RPMI8226 (cell line): ENCODE measurements around the gene MYLK.
A peak's percentile ranks its signal among the peaks of the same experiment; 100 is the strongest.

ENCODE experiments used
- DNase-seq: peaks from one replicate; pipeline ENCODE4 v3.0.0-alpha.2; 2015

Gene MYLK

DNA sequence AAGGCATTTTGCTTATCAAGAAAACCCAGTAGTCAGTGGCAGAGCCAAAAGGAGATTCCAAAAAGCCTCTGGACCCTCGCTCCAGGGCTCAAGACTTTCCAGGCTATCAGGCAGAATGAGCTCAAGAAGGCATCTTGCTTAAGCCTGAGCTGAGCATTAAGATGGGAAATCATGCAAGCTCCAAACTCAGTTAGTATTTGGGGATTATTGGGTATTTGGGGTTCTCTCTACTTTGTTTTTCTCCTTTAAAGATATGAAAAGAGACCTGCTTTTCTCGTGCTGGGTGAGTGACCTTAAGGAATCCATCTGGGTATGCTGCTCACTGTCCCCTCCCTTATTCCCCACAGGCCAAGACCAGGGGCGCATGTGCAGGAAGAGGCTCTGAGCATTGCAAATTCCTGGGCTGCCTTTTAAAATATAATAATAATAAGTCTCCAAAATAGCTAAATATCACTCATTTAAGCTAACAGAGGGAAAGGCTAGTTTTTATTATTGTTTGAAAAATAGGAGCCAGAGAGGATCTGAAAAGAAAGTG is 223.9 kb downstream of the MYLK start:
- no peak for DNase-seq

DNA sequence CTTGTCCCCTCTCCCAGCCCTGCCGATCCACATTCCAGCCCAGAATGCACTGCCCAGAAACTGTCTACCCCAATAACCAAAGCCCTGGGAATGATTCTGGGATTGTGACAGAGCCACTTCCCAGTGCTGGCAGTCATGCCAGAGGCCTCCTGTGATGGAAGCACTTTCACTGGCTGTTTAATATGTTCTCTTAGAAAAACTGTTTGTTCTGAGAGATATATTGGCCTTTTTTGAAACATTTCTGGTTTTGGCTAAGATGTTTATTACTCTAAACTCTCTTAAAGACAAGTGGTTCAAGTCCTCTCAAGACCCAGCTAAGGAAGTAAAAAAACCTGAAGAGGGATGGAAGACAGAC is 225.3 kb downstream of the MYLK start:
- no peak for DNase-seq

DNA sequence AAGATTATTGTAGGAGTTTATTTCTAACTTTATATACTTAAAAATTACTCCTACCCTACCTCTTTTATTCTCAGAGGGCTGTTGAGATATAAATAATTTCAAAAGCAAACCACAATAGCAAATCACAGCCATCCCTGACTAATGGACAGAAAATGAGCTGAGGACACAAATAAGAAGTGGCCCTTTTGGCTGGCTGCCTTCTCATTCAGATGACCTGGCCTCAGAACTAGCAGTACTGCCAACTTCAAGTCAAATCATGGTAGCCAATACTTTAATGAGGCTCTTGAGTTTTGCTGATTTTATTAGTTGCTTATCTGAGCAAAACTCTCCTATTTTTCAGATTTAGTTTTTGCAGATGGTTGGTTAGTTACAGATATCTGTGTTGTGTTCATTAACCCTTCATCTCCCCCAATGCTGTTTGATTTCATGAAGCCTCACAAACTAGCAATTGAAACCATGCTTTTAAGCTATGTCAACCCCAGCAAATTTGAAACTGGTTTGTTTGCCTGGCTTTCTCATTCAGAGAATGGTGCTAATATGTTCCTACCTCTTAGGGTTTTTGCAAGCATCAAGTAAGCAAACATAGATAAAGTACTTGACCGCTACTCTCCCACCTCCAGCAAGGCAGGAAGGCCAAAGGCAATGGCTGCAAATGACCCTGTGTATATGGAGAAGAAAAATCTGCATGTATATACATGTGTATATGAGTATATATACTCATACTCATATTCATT is 225.8 kb downstream of the MYLK start:
- DNase-seq, result no peak

DNA sequence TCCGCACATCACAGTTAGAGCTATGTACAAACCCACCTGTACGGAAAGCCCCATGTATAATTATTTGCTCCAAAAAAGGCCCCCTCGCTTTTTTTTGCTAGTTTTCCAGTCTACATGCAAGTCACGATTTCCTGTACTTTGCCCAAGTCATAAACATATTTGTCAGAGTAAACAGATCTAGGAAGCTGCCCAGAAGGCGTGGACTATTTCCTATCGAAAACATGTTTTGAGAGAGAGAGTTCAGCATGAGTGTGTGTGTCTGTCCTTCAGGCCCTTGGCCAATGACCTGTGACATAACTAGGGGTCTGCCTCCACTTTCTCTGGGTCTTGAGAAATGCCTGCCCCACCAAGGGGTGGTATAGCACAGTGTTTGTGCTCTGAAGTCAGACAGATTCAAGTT is 226.6 kb downstream of the MYLK start:
- no peak for DNase-seq

DNA sequence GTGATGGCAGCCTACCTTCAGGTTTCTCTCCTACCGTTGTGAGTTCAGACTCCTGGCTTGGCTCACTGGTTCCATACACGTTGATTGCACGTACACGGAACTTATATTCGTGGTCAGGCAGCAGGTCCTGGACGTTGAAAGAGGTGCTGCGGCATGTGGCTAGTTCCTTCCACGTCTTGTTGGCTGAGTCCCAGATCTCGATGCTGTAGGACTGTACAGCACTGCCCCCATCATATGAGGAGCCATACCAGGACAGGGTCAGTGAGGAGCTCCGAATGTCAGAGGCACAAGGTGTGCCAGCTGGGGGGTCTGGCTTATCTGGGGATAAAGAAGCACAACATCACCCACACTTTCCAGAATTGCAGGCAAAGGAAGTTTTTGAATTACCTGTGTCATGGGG is 227.0 kb downstream of the MYLK start:
- no peak for DNase-seq

DNA sequence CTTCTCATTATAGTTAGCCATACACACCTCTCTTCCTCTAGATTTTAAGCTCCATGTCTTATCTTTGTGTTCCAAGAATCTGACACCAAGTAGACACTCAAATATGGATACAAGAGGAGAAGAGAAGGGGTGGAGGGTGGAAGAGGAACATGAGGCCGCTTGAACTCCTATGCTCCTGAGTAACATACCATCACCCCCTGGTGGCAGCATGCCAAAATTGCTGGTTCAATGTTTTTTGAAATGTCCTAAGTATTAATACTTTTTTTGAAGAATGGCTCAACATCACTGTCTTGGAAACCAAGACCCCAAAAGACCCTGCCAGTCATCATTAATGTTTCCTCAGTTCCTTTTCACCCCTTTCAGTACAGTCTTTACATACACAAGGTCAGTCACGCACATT is 227.4 kb downstream of the MYLK start:
- peak; percentile 29 for DNase-seq

DNA sequence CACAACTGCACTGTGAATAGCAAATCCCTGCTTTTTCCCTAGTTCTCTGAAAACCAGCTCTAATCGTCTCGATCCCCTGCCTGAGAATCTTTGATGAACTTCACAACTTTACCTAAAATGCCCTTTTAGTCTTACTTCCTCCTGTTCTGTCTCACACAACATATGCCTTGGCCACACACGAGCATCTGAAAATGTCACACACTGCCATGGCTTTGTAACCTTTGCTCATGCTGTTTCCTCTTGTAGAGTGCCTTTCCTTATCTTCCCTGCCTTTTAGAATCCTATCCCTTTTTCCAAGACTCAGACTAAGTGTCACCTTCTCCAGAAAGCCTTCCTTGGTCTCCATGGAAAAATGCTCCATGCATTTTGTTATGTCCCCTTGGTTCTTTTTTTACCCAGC is 227.9 kb downstream of the MYLK start:
- no peak for DNase-seq

DNA sequence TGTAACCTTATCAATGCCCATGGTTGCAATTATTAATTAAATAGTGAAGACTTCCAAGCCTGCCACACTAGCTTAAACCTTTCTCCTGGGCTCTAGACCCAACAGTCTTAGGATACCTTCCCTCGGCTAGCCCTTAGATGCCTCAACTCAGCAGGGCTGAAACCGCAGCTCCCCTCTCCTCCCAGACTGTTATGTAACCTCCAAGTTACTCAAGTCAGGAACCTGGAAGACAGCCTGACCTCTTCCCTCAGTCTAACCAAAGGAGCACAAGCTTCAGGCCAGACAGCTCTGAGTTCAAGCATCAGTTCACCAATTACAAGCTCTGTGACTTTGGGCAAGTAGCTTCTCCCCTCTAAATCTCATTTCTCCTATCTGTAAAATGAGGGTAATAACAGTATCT is 228.7 kb downstream of the MYLK start:
- DNase-seq, result no peak

DNA sequence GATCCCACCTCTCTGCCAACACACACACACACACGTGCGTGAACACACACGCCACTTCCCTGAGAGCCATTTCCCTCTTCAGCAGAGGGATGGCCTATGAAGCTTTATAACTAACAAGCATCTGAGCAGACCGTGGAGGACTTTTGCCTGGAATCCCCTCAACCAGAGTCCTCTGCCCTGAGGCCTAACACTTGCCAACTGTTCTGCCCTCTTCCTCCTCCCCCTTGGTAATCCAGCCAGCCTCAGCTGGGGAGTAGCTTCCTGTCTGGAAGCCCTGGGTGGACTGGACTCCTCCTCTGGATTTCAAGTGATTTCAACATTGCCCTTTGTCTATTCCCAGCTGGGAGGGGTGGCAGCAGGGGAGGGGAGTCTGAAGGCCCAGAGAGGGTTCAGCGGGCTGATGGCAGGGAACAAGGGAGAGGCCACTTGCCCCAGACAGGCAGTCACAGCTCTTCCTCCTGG is 230.9 kb downstream of the MYLK start:
- no peak for DNase-seq

DNA sequence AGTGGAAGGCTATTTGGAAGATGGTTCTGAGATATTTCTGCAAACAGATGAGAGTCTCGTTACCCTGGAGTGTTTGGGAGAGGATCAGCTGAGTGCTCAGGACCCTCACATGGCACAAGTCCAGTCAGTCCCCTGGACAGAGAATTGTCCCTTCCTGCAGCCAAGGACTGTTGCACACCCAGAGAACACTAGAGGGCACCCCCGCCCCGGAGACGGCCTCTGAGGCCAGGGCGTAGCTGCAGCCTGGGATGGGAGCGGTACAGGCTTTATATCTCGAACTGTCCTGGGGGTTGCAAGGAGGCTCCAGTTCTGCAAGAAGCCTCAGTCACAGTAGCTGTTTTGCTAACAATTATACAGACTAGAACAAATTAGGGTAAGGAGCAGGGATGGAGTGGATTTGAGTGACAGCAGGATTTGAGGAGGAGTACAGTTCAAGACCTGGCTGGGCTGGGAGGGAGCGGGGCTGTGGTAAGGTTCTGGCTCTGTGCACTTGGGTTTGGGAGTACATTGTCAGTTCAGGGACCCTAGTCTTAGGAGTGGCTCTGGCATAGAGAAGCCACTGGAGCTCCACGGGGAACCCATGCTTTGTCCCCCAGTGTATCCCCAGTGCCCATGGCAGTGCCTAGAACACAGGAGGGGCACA is 231.7 kb downstream of the MYLK start:
- peak; percentile 64 for DNase-seq

DNA sequence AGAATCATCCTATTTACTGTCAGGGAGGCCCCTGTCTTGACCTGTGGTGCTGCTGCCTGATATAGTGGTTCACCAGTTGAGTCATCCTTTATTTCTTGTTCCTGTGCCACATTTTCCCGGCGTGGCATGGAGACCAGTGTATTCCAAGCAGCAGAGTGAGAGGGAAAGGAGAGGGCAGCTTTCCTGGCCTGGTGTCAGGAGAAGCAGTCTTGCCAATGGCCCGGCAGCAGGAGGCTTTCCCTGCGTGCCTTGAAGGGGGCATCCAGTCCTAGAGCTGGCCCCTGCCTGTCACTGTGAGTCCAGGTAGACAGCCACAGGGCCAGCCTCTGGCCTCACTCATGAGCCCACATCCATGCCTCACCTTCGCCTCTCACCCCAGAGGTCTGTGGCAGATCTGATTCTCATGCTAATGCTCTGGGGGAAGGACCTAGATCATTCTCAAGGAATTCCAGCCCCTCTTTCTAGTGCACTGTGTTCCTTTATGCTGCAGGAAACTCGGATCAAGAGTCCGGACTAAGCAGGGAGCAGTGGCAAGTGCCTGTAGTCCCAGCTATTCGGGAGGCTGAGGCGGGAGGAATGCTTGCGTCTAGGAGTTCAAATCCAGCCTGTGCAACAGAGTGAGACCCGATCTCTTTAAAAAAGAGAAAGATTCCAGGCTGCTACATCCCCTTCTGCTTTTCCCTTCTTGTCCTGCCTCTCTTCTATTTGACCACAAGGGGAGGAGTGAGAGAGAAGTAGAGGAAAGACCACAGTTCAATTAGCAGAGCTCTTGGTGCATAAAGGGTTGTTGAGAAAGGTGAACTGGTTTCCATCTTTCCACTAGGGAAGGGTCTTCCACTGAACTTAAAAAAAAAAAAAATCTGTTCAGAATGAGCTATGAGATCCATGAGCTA is 232.4 kb downstream of the MYLK start:
- DNase-seq, result no peak

DNA sequence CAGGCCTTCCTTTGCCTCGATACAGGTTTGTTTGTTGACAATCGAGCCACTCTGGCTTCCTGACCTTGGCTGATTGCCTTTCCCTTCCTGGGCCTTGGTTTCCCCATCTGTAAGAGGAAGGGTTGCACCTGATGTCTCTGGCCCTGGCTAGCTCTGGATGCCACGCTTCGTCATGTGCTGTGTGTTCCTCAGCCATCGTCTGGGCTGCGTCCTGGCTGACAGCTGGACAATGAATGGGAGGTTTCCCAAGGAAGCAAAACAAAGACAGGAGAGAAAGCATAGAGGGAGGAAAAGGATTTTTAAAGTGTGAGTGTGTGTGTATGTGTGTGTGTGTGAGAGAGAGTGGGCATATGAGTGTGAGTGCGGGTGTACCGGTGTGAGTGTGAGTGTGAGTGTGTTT is 234.0 kb downstream of the MYLK start:
- no peak for DNase-seq

DNA sequence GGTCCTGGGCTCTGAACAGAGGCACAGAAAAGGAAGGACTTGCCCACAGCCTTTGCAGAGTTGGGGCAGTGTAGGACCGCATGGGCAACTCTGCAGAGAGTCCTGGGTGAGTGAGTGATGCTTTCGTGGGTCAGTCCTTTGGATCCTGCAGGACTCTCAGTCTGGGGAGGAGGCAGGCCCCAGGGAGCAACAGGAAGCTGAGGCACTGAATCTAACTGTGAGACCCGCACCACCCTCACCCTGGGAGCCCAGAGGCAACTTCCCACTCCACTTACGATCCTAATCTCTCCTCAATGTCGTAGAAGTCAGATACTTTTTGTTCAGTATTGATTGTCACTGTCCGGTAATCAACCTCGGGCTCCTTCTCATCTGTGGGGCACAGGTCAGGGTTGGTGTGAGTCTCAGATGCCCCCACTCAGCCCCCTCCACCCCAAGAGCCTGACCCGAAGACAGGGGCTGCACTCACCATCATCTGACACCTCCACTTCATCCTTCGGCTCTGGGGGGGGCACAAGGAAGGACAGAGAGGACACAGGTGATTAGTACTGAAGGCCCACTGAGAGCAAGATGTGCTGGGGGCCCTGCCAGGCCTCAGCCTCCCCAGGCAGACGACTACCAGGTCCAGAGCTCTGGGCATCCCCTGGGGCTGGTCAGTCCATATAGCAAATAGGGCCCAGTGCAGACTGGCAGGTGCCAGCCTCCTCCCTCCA is 235.3 kb downstream of the MYLK start:
- no peak for DNase-seq

DNA sequence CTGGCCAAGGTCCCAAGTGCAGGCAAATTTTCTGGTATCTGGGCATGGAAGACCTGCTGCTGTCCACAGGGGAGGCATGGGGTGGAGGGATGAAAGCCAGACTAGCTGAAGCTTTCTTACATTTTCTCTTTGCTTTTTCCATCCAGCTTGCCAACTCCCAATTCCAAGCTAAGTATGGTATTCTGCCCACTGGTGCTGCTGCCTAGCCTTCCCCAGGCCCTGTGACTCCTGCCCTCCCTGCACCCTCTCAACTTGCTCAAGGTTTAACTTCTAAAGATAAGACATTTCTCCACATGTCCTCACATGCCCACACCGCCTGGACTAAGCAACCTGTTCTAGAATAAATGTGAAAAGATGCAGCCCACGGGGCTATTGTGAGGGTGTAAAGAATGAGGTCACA is 239.8 kb downstream of the MYLK start:
- DNase-seq, result no peak

DNA sequence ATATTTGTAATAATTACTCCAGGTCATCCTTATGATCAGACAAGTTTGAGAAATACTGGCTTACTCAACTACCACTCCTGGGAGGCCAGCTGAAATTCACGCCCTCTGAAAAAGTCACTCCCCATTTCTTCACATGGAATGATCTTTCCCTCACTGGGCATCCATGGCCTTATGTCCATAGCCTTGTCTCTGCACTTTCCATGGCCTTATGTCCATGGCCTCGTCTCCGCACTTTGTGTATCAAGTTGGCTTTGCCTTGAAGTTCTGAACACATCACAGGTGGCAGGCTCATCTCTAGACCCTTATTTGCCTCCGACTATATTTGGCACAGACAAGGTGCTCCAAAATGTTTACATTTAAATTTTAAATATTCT is 241.2 kb downstream of the MYLK start:
- no peak for DNase-seq

DNA sequence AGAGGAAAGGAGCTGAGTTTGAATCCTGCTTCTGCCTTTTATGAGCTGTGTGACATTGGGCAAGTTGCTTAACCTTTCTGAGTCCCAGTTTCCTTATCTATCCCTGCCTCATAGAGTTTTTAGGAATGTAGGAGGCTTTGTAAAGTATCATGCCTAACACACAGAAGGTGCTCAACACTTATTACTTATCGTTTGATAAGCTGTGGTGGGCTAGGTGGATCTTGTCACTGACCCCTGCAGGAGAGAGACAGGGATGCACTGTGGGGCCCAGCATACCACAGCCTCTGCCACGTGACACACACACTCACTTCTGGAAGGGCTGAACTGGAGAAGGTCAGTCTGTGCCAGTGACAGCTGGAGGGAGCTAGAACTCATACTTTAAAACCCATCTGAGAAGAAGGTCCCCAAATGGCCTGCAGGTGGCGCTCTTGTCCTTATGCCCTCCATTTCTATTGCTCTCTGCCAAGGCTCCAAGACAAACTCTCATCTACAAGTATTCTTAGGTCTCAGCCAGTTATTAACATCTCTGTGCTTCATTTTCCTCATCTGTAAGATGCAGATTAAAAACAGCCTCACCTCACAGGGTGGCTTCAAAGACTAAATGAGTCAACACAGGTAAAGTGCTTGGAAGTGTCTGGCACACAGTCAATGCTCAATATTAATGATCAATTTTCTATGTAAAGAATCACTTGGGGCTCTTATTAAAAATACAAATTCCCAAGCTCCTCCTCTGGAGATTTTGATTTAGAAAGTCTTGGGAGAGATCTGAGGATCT is 241.8 kb downstream of the MYLK start:
- peak; percentile 88 for DNase-seq

DNA sequence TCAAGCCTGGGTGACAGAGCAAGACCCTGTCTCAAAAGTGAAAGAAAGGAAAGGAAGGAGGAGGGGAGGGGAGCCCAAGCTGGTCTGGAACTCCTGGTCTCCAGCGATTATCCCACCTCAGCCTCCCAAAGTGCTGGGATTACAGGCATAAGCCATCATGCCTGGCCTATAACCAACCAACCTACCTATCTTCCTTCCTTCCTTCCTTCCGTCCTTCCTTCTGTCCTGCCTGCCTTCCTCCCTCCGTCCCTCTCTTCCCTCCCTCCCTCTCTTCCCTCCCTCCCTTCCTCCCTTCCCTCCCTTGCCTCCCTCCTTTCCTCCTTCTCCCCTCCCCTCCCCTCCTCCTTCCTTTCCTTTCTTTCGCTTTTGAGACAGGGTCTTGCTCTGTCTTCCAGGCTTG is 242.6 kb downstream of the MYLK start:
- no peak for DNase-seq

DNA sequence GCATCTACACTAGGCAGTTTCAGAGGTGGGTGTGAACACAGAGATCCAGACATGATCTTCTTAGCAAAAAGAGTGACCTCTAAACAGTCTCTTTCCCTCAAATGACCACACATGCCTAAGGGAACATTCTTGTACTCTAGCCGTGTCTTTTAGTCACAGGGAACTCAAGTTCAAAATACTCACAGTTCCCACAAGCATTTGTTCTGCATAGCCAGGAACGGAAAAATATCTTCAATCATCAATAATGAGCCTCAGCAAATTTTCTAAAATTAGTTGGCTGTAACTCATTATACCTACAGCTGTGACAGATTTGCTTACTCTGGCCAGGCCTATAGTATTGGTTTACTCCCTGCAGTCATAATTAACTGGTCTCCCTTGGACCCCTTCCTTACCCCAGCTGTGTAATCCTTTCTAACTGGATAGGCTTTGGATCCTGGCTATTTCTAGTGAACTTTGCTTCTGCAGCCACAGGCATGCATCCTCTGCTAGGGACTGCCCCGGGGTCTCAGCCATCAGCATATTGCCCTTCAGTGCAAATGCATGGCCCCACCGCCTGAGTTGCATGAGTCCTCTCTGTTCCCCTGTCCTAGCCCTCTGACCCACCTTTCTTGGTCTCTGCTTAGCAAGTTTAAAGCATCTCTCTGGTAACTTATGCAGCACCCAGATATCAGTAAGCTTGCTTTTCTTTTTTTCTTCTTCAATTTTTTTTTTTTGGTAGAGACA is 243.2 kb downstream of the MYLK start:
- no peak for DNase-seq

DNA sequence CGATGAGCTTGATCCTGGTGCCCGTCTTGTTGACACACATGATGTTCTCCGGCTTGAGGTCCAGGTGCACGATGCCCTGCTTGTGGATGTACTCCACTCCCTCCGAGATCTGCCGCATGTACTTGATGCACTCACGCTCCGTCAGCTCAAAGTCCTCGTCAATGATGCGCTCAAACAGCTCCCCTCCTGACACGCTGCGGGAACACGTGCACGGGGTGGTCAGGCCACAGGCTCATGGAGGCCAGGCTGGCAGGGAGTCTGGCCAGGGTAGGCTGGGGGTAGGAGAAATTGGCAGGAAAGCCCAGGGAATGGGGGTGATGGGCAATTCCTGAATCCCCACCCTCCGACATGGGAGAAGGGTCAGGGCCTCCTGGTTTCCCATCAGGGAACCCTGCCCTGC is 243.8 kb downstream of the MYLK start:
- no peak for DNase-seq

DNA sequence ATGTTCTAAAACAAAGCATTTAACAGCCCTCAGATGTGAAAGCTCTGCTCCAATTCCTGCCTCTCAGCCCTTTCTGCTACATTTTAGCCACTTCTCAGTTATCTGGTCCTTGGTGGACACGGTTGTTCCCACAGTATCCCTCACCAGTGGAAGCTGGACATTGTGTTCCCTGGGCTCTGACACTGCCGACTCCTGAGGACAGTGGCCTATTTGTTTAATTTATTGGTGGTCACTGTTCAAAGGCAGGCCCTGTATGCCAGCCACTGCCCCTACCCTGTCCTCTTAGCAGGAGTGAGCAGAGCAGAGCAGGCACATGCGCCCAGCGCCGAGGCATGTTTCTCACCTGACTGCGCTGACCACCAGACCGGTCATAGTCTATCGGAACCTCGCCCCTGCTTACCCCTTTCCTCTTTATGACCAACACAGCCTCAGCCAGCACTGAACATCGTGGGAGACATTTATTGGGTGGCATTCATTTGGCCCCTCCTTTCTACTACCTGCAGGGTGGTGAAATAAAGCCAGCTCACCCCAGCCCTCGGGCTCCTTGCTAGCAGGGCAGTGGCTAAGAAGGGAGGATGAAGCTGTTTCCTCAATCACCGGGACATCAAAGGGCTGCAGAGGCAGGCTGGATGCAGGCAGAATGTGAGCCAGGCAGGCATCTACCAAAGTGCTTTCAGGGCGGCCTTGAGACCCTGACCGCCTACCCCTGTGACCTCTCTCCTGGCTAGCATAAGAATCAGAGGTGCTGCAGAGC is 245.0 kb downstream of the MYLK start:
- DNase-seq, result no peak

DNA sequence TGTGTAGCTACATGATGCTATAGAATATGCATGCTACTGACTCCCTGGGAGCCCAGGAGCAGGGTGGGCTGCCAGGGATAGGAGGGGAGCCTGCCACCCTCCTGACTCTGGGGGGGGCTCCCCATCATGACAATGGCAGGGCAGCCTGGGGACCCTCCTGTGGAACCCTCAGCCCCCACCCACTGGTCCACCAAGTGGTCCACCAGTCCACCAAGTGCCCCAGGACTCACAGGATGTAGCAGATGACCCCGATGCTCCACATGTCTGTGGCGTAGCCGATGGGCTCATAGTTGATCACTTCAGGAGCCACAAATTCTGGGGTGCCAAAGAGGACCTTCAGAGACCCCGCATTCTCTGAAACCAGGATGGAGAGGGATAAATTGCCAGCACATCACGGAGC is 246.3 kb downstream of the MYLK start:
- no peak for DNase-seq
